Measurements from ENCODE around the gene RELA.
"Not testable (repeated sequence)": the region's sequence is repeated elsewhere in the genome, so short reads cannot be mapped to it uniquely, and the experiment has no call there.

Gene RELA

DNA sequence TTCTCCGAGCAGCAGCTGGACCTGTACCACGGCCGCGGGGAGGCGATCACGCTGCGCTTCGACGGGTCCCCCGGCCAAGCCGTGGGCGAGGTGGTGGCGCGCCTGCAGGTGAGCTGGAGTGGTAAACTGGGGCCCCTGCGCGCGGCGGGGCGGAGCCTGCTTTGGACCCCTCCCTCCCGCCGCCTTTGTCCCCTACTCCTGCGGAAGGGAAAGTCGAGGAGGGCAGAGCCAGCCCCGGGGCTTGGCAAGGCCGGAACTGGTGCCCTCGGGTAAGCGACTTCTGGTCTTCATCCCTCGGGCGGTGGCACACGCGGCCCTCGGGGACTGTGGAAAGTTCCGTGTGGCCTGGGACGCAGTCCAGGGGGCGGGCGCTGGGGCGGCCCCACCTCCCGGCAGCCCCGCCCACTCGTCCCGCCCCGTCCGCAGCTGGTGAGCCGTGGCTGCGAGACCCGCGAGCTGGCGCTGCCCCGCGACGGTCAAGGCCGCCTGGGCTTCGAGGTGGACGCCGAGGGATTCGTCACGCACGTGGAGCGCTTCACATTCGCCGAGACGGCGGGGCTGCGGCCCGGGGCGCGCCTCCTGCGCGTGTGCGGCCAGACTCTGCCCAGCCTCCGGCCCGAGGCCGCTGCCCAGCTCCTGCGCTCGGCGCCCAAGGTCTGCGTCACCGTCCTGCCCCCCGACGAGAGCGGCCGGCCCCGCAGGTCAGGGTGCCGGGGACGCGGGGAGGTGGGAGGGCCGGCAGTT is 15.6 kb downstream of the RELA start:
- no peak for DNase-seq

DNA sequence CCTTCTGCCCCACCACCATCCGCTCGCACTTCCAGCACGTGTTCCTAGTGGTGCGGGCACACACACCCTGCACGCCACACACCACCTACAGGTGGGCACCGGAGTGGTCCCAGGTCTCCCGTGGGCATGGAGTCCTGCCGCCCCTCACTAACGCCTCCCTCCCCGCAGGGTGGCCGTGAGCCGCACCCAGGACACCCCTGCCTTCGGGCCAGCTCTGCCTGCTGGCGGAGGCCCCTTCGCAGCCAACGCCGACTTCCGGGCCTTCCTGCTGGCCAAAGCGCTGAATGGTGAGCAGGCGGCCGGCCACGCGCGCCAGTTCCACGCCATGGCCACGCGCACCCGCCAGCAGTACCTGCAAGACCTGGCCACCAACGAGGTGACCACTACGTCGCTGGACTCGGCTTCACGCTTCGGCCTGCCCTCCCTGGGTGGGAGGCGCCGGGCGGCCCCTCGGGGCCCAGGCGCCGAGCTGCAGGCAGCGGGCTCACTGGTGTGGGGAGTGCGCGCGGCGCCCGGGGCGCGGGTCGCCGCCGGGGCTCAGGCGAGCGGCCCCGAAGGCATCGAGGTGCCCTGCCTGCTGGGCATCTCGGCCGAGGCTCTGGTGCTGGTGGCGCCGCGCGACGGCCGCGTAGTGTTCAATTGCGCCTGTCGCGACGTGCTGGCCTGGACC is 16.3 kb downstream of the RELA start:
- DNase-seq = no peak

DNA sequence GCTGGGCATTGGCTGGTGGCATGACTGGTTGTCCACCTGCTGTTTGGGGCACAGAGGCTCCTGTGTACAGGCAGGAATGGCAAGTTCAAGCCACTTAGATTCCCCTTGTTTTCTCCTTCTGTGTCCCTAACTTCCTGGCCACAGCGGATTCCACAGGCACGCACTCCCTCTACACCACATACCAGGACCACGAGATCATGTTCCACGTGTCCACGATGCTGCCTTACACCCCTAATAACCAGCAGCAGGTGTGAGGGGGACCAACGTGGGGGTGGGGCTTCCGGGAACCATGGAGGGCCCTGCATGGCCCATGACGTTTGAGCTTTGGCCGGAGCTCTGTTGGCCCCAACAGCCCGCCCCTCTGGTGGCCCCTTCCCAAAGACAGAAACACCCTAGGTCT is 17.0 kb downstream of the RELA start:
- DNase-seq = no peak

DNA sequence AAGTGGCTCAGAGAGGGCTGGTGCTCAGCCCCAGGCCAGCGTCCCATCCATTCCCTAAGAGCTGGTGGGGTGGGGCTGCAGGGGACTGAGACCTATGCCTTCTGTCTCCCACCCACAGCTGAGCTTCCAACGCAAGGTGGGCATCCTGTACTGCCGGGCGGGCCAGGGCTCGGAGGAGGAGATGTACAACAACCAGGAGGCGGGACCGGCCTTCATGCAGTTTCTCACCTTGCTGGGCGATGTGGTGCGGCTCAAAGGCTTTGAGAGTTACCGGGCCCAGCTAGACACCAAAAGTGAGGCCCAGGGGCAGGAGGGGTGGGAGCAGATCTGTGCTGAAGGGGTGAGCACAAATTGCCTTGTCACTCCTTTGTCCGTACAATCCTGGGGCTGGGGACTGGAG is 17.9 kb downstream of the RELA start:
- no peak for DNase-seq

DNA sequence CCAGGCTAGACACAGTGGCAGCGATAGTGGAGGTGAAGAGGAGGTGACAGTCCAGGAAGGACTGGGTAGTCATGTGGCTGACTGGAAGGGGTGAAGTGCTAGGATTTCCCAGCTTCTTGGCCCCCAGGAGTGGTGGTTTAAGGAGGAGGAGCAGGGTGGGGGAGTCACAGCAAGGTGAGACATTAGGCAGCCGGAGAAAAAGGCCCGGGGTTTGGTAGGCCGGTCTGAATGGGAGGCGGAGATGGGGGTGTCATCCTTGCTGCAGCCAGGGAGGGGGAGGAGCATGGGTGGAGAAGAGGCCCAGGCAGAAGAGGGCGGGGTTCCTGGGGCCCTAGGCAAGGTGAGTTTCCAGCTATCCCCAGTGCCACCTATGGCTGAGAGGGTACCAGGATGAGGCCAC is 18.7 kb downstream of the RELA start:
- DNase-seq = peak; percentile 41

DNA sequence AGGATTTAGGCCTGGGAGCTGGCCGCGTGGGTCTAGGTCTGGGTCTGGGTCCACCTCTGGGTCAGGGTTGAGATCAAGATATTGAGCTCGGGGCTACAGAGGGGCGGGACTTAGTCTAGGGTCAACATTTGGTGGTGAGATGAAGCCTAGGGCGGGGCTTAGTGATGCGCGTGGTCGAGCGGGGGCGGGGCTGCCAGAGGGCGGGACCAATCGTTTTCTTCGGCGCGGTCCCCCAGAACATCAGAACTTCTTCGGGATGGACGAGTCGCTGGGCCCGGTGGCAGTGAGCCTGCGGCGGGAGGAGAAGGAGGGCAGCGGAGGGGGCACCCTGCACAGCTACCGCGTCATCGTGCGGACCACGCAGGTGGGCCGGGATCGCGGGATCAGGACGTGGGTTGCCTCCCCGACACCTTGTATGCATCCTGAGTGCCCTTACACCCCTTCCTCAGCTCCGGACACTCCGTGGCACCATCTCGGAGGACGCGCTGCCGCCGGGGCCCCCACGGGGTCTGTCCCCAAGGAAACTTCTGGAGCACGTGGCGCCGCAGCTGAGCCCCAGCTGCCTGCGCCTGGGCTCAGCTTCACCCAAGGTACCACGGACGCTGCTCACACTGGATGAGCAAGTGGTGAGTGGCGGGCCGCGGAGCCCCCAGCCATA is 20.6 kb downstream of the RELA start:
- no peak for DNase-seq

DNA sequence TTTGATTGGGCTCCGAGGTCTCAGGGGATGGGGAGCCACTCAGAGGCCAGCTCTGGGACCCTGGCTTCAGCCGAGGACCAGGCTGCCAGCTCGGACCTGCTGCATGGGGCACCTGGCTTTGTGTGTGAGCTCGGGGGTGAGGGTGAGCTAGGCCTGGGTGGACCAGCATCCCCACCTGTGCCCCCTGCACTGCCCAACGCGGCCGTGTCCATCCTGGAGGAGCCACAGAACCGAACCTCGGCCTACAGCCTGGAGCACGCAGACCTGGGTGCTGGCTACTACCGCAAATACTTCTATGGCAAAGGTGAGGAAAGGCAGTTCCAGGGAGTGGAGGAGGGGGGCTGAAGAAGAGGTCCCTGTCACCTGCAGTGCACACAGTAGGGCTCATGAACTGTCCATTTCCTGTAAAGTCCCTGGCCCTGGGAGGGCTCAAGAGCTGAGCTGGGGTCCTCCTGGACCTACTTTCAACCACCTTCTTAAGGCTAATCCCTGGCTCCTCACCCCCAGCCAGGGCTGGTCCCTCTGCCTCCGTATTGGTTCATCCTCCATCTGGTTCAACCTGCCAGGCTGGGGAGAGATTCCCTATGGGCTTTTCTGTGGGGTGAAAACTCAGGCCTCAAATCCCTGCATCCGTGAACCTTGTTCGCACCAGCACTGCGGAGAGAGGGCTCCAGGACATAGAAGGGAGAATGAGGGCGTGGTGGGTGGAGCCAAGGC is 21.3 kb downstream of the RELA start:
- no peak for DNase-seq

DNA sequence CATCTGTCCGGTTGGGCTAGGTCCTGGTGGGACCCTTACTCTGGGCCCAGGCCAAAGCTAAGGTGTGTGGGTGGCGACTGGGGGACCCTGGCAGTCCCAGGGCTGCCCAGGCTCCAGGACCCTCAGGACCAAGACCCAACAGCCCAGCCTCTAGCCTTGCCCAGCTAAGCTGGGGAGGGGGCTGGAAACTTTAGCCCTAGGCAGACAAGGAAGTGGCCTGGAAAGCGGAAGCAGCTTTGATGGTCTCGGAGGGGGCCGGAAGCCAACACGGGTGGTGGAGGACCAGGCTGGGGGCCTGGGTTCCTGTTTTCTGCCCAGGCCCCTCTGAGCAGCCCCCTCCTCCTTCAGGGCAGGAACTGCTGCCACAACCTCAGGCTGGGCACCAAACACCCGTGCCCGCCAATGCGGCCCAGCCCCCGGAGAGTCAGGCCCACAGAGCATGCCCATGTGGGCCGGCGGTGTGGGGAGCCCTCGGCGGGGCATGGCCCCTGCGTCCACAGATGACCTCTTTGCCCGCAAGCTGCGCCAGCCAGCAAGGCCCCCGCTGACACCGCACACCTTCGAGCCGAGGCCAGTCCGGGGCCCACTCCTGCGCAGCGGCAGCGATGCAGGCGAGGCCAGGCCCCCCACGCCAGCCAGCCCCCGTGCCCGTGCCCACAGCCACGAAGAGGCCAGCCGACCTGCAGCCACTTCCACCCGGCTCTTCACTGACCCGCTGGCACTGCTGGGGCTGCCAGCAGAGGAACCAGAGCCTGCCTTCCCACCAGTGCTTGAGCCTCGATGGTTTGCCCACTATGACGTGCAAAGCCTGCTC is 22.0 kb downstream of the RELA start:
- peak; percentile 28 for DNase-seq

DNA sequence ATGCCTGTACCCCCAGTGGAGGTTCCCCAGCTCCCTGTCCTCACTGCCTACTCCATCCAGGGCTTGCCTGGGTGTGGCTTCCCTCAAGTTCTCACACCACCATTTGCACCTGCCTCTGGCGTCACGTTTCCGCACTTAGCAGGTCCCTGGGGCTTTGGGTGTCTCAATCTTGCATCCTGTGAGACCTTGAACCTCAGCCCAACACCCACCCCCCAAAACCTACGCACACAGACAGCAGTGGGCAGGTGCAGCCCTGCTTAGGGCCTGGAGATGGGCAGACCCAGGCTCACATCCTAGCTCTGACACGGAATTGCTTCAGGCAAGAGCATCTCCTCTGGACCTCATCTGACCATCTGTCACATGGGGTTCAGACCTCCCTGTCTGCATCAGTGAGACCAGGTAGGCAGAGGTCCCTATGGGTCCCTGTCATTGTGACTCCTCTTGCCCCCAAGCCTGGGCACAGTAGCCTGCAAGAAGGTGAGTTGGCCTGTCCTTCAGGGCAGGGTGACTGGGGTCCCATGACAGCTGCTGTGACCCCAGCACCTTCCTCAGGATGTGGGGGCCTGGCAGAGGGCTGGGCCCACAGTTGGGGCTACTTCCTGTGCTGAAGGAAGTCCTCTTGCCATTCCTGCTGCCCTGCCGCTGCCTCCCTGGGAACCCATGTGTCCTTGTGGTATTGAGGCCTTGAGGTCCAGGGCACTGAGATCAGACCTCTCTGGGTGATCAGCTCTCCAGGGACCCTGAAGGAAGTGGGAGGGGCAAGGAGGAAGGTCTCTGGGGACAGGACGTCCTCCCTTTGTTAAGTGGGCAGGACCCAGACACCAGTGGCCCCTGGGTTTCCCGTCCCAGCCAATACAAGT is 22.9 kb downstream of the RELA start:
- peak; percentile 59 for DNase-seq

DNA sequence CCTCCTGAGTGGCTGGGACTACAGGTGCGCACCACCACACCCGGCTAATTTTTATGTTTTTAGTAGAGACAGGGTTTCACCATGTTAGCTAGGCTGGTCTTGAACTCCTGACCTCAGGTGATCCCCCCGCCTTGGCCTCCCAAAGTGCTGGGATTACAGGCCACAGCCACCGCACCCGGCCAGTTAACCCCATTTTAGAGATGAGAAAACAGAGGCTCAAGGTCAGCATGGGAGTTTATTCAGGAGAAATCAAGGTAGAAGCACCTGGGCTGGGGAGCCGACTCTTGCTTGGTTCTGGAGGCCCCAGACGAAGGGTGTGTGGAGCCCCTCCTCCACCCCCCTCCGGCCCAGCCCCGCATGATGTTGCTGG is 23.5 kb downstream of the RELA start:
- DNase-seq = not testable (repeated sequence)

DNA sequence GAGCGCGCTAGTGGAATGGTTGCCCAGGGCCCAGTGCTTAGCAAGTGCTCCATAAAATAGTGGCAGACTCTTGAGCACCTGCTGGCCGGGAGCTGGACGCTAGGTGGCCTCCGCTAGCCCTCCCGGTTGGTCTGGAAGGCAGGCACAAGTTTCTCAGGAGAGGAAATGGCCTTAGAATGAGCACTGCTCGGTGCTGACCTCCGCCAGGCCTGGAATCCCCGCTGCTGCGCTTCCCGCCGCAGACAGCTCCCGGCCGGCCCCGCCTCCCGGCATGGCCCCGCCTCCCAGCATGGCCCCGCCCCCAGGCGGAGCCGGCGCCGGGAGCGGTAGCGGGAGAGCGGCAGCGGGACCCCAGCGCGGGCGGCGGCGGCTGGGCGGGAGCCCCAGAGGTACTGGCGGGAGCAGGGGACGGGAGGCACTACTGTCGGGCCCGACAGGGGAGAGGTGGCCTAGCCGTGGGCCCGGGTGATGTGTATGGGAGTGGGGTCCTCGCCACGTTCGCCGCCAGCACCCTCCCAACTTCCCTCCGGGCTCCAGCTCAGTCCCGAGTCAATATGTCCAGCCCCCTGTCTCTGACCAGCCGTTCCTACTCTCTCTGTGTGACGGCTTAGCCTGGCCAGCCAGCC is 24.8 kb downstream of the RELA start, which contains the start of gene SIPA1:
Gene SIPA1, plus strand, starts transcription at position 308 of the 626 bp plus-strand sequence. CDS start 2,821 bp downstream, outside the sequence.
- peak; percentile 66 for DNase-seq

DNA sequence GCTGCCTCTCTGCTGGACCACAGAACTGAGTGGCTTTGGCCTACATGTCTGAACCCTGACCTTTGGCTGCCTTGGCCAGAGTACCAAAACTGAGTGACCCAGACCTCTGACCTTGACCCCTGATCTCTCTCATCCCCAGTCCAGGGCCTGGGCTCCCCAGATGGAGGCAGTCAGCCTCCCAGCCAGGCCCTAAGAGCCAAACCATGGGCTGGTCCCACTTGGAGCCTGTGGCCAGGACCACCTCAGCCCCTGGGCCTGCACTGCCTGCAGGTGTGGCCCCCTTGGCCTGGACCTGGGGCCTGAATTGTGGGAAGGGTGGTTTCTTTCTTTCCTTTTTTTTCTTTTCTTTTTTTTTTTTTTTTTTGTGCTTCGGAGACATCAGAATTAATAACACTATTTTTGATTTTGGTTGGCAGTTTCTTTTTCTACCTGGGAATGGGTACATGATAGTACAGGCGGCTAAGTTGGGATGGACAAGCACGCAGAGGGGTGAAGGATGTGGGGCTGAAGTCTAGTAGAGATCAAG is 25.6 kb downstream of the RELA start:
- no peak for DNase-seq

DNA sequence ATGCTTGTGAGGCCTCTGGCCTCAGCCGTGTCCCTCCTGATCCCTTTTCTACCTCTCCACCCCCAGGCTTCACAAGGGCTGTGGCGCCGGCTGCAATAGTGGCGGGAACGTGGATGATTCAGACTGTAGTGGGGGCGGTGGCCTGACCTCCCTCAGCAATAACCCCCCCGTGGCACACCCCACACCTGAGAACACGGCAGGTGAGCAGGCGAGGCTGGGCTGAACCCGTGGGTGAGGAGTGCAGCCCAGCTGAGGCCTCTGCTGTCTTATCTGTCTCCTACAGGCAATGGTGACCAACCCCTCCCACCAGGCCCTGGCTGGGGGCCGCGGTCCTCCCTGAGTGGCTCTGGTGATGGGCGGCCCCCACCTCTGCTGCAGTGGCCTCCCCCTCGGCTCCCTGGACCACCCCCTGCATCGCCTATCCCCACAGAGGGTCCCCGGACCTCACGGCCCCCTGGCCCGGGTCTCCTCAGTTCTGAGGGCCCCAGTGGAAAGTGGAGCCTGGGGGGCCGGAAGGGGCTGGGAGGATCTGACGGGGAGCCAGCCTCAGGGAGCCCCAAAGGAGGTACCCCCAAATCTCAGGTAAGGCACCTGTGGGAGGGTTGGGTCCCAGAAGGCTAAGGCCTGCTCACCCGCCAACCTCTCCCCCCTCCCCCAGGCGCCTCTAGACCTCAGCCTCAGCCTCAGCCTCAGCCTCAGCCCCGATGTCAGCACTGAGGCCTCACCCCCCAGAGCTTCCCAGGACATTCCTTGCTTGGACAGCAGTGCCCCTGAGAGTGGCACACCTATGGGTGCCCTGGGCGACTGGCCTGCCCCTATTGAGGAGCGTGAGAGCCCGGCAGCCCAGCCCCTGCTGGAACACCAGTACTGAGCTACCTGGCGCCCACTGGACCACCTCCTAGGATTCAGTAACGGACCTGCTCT is 26.3 kb downstream of the RELA start:
- DNase-seq = no peak

DNA sequence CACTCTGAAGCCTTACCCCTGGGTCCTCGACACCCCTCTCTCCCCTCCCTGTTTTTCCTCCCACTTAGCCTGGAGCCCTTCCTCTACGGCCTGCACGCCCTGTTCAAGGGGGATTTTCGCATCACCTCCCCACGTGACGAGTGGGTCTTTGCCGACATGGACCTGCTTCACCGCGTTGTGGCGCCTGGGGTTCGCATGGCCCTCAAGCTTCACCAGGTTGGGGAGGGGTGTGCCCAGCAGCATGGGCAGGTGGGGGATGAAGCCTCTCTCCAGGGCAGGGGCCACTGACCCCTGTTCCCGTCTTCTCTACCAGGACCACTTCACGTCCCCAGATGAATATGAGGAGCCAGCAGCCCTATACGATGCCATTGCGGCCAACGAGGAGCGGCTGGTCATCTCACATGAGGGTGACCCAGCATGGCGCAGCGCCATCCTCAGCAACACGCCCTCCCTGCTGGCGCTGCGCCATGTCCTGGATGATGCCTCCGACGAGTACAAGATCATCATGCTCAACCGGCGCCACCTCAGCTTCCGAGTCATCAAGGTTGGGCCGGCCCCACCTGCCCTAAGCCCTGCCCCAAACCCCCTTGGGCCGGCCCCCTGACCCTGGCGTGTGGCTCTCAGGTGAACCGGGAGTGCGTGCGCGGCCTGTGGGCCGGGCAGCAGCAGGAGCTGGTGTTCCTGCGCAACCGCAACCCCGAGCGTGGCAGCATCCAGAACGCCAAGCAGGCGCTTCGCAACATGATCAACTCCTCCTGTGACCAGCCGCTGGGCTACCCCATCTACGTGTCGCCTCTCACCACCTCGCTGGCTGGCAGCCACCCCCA is 27.6 kb downstream of the RELA start:
- DNase-seq = no peak

DNA sequence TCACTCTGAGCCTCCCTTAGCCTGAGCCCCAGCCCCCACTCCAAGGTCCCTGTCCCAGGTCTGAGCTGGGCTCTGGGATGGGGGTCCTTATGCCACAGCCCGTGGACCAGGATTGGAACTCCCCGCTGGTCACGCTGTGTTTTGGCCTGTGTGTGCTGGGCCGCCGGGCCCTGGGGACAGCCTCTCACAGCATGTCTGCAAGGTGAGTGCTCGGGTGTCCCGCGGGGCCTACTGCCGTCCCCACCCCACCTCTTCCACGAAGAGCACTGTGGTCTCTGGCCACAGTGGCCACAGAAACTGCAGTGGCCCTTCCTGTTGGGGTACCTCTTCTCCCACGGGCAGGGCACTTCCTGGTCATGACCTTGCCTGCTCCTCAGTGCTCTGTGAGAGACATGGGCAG is 28.3 kb downstream of the RELA start:
- no peak for DNase-seq

DNA sequence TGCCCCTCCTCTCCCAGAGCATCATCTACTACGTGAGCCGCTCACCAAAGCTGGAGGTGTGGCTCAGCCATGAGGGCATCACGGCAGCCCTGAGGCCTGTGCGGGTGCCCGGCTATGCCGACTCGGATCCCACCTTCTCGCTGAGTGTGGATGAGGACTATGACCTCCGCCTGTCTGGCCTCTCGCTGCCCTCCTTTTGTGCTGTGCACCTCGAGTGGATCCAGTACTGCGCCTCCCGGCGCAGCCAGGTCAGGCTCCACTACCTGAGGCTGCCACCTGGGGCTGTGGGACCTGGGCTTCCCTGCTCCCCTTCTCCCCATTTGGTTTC is 28.6 kb downstream of the RELA start:
- DNase-seq = no peak

DNA sequence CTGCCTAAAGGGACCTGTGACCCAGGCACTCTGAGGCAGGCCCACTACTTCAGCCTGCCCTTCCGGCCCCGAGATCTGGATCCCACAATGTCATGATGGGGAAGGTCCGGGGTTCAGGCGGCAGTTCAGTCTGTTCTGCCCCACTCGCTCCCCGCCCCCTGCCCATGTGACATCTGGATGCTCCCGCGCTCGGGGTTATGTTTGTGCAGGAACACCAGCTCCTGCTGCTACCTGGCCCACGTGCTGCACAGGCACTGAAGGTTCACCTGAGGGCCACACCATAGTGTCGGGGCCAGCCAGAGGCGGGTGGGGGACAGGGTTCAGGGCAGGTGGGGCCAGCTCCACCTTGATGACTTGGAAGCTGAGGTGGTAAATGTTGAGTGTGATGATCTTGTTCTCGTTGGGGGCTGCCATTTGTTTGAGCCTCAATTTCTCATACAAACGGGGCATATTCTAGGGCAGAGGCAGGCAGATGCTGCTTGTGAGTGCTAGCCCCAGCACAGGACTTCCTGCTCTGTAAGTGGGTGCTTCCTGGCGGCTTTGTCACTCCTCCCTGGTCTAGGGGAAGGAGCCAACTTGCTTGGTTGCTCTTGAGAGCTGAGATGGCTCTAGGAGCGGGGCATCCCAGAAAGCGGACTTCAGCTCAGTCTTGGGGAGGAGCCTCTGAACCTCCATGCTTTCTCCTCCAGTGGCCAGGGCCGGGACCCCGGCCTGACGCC is 29.2 kb downstream of the RELA start:
- DNase-seq = no peak

DNA sequence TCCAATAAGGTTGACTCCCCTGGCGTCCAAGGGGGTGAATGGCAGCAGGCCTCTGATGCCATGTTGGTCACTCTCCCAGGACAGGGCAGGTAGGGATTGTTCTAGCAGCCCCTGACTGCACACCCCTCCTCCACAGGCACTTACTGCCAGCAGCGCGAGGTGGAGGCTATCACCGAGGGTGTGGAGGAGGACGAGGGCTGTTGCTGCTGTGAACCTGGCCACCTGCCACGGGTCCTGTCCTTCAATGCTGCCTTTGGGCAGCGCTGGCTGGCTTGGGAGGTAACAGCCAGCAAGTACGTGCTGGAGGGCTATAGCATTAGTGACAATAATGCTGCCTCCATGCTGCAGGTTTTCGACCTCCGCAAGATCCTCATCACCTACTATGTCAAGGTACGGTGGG is 32.5 kb downstream of the RELA start:
- DNase-seq = no peak
